CD8-positive, alpha-beta memory T cell (primary cell): ENCODE results near the gene SECISBP2L. TPM values are rescaled to one million over a fixed set of nuclear protein-coding genes. Genes with fewer than 3 reads are reported as not detected.

Experiments
- CTCF ChIA-PET: fragments of 350-600 bp; sonication (Branson Sonifier 250); formaldehyde crosslinking; loops from one replicate; lab custom pipeline; 2021; ENCODE audit warnings: antibody characterized with exemption; lab: Charles Lee
- POLR2A ChIA-PET: fragments of 350-600 bp; sonication (Branson Sonifier 250); formaldehyde crosslinking; loops from one replicate; lab custom pipeline; 2021; ENCODE audit warnings: antibody characterized with exemption; lab: Charles Lee
- DNase-seq, 5 donors: peaks; one replicate each; pipeline versions ENCODE4 v3.0.0 to v3.0.0-alpha.2; 2020 to 2022; ENCODE audit warnings: mixed read lengths in 1 of 5
- H3K27ac ChIP-seq: one replicate; pipeline ENCODE4 v1.7.0; 2013; ENCODE audit warnings: low read depth, mild to moderate bottlenecking, low read length, moderate library complexity
- H3K27me3 ChIP-seq: 2 replicates; pipeline ENCODE4 v1.7.0; 2013; ENCODE audit warnings: low read length, mild to moderate bottlenecking; ENCODE audit not compliant: insufficient read depth, poor library complexity, severe bottlenecking
- H3K36me3 ChIP-seq: 2 replicates; pipeline ENCODE4 v1.7.0; 2013; ENCODE audit warnings: mild to moderate bottlenecking, low read length, moderate library complexity; ENCODE audit not compliant: insufficient read depth
- H3K4me1 ChIP-seq: 2 replicates; pipeline ENCODE4 v1.7.0; 2013; ENCODE audit warnings: mild to moderate bottlenecking, low read length, moderate library complexity; ENCODE audit not compliant: insufficient read depth
- H3K4me3 ChIP-seq: 2 replicates; pipeline ENCODE4 v1.7.0; 2013; ENCODE audit warnings: mild to moderate bottlenecking, low read length
- H3K9me3 ChIP-seq: 2 replicates; pipeline ENCODE4 v1.7.0; 2013; ENCODE audit warnings: mild to moderate bottlenecking, low read length
- H3K27ac Mint-ChIP-seq, 8 donors: one replicate each; pipeline ENCODE4 v1.8.0; 2020 to 2021; ENCODE audit warnings: mixed read lengths in 8 of 8, mild to moderate bottlenecking in 6 of 8, inconsistent platforms in 3 of 8, moderate library complexity in 3 of 8
- H3K27me3 Mint-ChIP-seq, 2 donors: one replicate each; pipeline ENCODE4 v1.8.0; 2020 to 2021; ENCODE audit warnings: mixed read lengths in 2 of 2, mild to moderate bottlenecking in 1 of 2, moderate library complexity in 1 of 2
- H3K36me3 Mint-ChIP-seq, 3 donors: one replicate each; pipeline ENCODE4 v1.8.0; 2020 to 2021; ENCODE audit warnings: mixed read lengths in 3 of 3, inconsistent platforms in 1 of 3, mild to moderate bottlenecking in 1 of 3
- H3K4me1 Mint-ChIP-seq, 3 donors: one replicate each; pipeline ENCODE4 v1.8.0; 2020 to 2021; ENCODE audit warnings: mixed read lengths in 3 of 3, inconsistent platforms in 1 of 3, mild to moderate bottlenecking in 1 of 3
- H3K4me3 Mint-ChIP-seq, 7 donors: one replicate each; pipeline ENCODE4 v1.8.0; 2020 to 2021; ENCODE audit warnings: mixed read lengths in 7 of 7, mild to moderate bottlenecking in 6 of 7, moderate library complexity in 4 of 7, inconsistent platforms in 2 of 7
- H3K9me3 Mint-ChIP-seq, 5 donors: one replicate each; pipeline ENCODE4 v1.8.0; 2020 to 2022; ENCODE audit warnings: mixed read lengths in 5 of 5, mild to moderate bottlenecking in 3 of 5, moderate library complexity in 2 of 5, inconsistent platforms in 1 of 5
- polyA plus RNA-seq: library from polyadenylated mRNA; unstranded; fragments of 300-500 nt; fragmentation: Illumina TruSeq; gene quantifications from one replicate; pipeline ENCODE4 v1.2.3, GENCODE V29; 2021
- total RNA-seq, 2 experiments: library from RNA; stranded (reverse); gene quantifications; one replicate each; pipeline ENCODE4 v1.2.3, GENCODE V29; 2021

The SECISBP2L gene
- total and polyA plus RNA-seq, 3 experiments from 2014 or later = 24.7 to 28.1 (median 27.2) TPM

GRCh38 chr15:48985516-48985915 is 60.7 kb downstream of the SECISBP2L start:
- POLR2A ChIA-PET = interaction anchor here (0.7 kb wide), 1 partner anchor 1778 kb away, joined by 5 read pairs; no protein-coding TSS in a partner anchor
- Histone ChIP-seq H3K36me3 (no peaks in the 10 kb centered on the region), H3K4me3 (no peak overlapping the region), H3K9me3 (no peaks in the 10 kb centered on the region), H3K4me1 (no peaks in the 10 kb centered on the region), H3K27ac (no peak overlapping the region), H3K27me3 (no peaks in the 10 kb centered on the region)
- Mint-ChIP-seq H3K27me3 (peaks cover 3 to 10% of the 10 kb centered on the region in 2 donors), H3K9me3 (no peaks in the 10 kb centered on the region), H3K27ac (no peak overlapping the region), H3K4me1 (no peaks in the 10 kb centered on the region), H3K36me3 (peaks cover 3 to 14% (median 7%) of the 10 kb centered on the region in 3 donors), H3K4me3 (no peak overlapping the region)
- CTCF ChIA-PET = interaction anchor here (1.8 kb wide), 2 partner anchors 10 to 13 kb away, joined by 5 to 11 read pairs; no protein-coding TSS in a partner anchor
- DNase-seq = no peak

GRCh38 chr15:48984811-48985352 is 61.4 kb downstream of the SECISBP2L start:
- Mint-ChIP-seq H3K27me3 (peaks cover 3 to 14% of the 10 kb centered on the region in 2 donors), H3K27ac (peak overlapping the region in 2 of 8 donors; percentile 19 to 54), H3K4me3 (no peak overlapping the region), H3K4me1 (no peaks in the 10 kb centered on the region), H3K36me3 (peaks cover 0 to 8% (median 3%) of the 10 kb centered on the region in 3 donors), H3K9me3 (no peaks in the 10 kb centered on the region)
- ChIA-PET POLR2A (interaction anchor here (0.7 kb wide), 1 partner anchor 1779 kb away, joined by 5 read pairs; no protein-coding TSS in a partner anchor), CTCF (interaction anchor here (1.8 kb wide), 2 partner anchors 9 to 12 kb away, joined by 5 to 11 read pairs; no protein-coding TSS in a partner anchor)
- Histone ChIP-seq H3K4me1 (no peaks in the 10 kb centered on the region), H3K9me3 (no peaks in the 10 kb centered on the region), H3K4me3 (no peak overlapping the region), H3K27ac (no peak overlapping the region), H3K27me3 (no peaks in the 10 kb centered on the region), H3K36me3 (no peaks in the 10 kb centered on the region)
- no peak for DNase-seq

- H3K4me3 ChIP-seq = no peak overlapping the region
- H3K27me3 ChIP-seq = no peaks in the 10 kb centered on the region
- H3K4me1 ChIP-seq = no peaks in the 10 kb centered on the region
- H3K9me3 ChIP-seq = no peaks in the 10 kb centered on the region
- Mint-ChIP-seq H3K36me3 (peaks cover 0 to 6% (median 3%) of the 10 kb centered on the region in 3 donors), H3K9me3 (no peaks in the 10 kb centered on the region), H3K4me3 (no peak overlapping the region), H3K4me1 (no peaks in the 10 kb centered on the region), H3K27ac (no peak overlapping the region), H3K27me3 (peaks cover 3 to 19% of the 10 kb centered on the region in 2 donors)
- H3K27ac ChIP-seq = no peak overlapping the region
- ChIA-PET POLR2A (no interaction called here), CTCF (interaction anchor here (1.8 kb wide), 2 partner anchors 9 to 11 kb away, joined by 5 to 11 read pairs; no protein-coding TSS in a partner anchor)
- DNase-seq = no peak
- H3K36me3 ChIP-seq = no peaks in the 10 kb centered on the region
Observed at GRCh38 chr15:48984021-48984710, 62.1 kb downstream of the SECISBP2L start.

DNA sequence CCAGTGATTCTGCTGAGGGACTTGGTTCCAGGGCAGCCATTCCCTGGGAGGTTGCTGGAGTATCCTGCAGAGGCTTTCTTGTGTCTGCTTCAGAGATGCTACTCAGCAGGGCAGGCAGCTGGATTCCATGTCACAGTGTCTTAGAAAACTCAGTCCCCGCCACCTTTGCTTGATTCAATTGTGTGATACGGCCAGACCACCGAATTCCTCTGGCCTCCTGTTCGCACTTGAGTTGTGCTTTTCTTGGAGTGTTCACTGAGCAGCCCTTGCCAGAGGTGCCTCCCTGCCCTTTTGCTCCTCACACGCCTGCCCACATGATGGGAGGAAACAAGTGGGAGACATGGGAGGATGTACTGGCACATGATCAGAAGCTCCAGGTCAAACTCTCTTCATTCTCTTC is 62.9 kb downstream of the SECISBP2L start:
- POLR2A ChIA-PET = no interaction called here
- Mint-ChIP-seq H3K4me3 (no peak overlapping the region), H3K4me1 (no peaks in the 10 kb centered on the region), H3K9me3 (no peaks in the 10 kb centered on the region), H3K27me3 (peaks cover 9 to 24% of the 10 kb centered on the region in 2 donors), H3K27ac (no peak overlapping the region), H3K36me3 (peaks cover 0 to 4% (median 3%) of the 10 kb centered on the region in 3 donors)
- Histone ChIP-seq H3K27me3 (no peaks in the 10 kb centered on the region), H3K9me3 (no peaks in the 10 kb centered on the region), H3K27ac (no peak overlapping the region), H3K36me3 (no peaks in the 10 kb centered on the region), H3K4me1 (no peaks in the 10 kb centered on the region), H3K4me3 (no peak overlapping the region)
- DNase-seq = no peak
- CTCF ChIA-PET = no interaction called here

DNA sequence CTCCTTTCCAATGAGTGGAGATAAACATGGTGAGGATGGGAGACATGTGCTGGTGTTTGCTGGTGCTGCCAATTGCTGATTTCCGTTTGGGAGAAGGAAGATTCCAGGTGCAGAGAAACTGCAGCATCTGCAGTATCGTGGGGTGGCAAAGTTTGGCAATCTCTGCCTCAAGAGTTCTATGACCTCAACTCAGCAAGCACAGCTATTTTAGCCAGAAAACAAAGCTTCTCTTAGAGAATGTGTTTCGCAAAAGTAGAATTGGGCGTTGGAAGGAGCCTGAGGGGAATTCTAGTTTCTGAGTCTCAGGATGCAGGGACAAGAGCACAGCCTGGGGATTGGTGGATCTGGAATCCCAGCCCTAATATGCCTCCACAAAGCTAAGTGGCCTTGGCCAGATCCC is 64.3 kb downstream of the SECISBP2L start:
- no peaks in the 10 kb centered on the region for H3K9me3 Mint-ChIP-seq
- no peak overlapping the region for H3K27ac Mint-ChIP-seq
- no peaks in the 10 kb centered on the region for H3K4me1 Mint-ChIP-seq
- POLR2A ChIA-PET = no interaction called here
- no peak for DNase-seq
- Histone ChIP-seq H3K4me1 (no peaks in the 10 kb centered on the region), H3K36me3 (no peaks in the 10 kb centered on the region), H3K9me3 (no peaks in the 10 kb centered on the region), H3K27me3 (no peaks in the 10 kb centered on the region), H3K4me3 (no peak overlapping the region), H3K27ac (no peak overlapping the region)
- peaks cover 9 to 29% of the 10 kb centered on the region in 2 donors for H3K27me3 Mint-ChIP-seq
- no peak overlapping the region for H3K4me3 Mint-ChIP-seq
- peaks cover 0 to 3% (median 0%) of the 10 kb centered on the region in 3 donors for H3K36me3 Mint-ChIP-seq
- CTCF ChIA-PET = no interaction called here

DNA sequence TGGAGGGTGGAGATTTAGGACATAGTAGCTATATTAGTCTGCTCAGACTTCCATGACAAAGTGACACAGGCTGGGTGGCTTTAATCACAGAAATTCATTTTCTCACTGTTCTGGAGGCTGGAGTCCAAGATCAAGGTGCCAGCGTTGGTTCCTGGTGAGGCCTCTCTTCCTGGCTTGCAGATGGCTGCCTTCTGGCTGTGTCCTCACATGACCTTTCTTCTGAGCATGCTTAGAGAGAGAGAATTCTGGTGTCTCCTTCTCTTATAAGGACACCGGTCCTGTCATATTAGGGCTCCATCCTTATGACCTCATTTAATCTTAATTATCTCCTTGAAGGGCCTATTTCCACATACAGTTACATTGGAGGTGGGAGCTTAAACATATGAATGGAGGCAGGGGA is 67.6 kb downstream of the SECISBP2L start:
- Mint-ChIP-seq H3K27me3 (peaks cover 20 to 42% of the 10 kb centered on the region in 2 donors), H3K27ac (peak overlapping the region in 1 of 8 donors; percentile 61), H3K4me3 (no peak overlapping the region), H3K36me3 (peaks cover 0 to 3% (median 0%) of the 10 kb centered on the region in 3 donors), H3K9me3 (no peaks in the 10 kb centered on the region), H3K4me1 (peaks cover 1 to 5% (median 4%) of the 10 kb centered on the region in 3 donors)
- DNase-seq = no peak
- Histone ChIP-seq H3K27ac (no peak overlapping the region), H3K4me3 (no peak overlapping the region), H3K9me3 (no peaks in the 10 kb centered on the region), H3K36me3 (no peaks in the 10 kb centered on the region), H3K4me1 (peaks cover 3% of the 10 kb centered on the region), H3K27me3 (peaks cover 8% of the 10 kb centered on the region)
- CTCF ChIA-PET = no interaction called here
- POLR2A ChIA-PET = no interaction called here

DNA sequence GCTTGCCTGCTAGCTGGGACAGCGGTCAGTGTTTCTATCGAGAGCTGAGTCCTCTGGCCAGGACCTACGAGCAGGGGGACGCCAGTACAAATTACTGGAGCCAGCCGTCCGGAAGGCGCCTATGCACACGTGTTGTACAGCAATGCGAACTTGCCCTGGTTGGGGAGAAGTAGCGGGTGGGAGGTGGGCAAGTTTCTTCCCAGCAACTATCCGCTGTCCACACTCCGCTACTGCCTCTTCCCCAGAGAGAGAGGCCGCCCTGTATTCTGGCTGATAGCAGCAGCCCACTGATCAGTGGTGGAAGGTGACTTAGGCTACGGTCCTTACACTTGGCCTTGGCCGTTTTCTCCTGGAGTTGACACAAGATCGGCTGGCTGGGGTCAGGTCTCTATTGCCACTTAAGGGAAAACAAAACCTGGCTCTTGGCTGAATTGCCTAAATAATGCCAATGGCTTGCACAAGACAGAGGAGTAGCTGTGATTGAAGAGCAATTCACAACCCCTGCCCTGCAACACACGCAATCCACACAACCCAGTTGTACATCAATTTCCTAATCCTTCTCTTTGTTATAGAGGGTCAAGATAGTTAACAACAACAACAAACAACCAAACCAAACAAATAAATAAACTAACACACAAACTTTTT is 69.7 kb downstream of the SECISBP2L start:
- peaks cover 1 to 5% (median 4%) of the 10 kb centered on the region in 3 donors for H3K4me1 Mint-ChIP-seq
- no peak overlapping the region for H3K4me3 ChIP-seq
- peak overlapping the region; percentile 5 to 82 (median 44) for H3K4me3 Mint-ChIP-seq
- H3K27me3 ChIP-seq = peaks cover 8% of the 10 kb centered on the region
- no peaks in the 10 kb centered on the region for H3K9me3 ChIP-seq
- H3K27ac Mint-ChIP-seq = no peak overlapping the region
- H3K27me3 Mint-ChIP-seq = peaks cover 20 to 43% of the 10 kb centered on the region in 2 donors
- peaks cover 3% of the 10 kb centered on the region for H3K4me1 ChIP-seq
- POLR2A ChIA-PET = interaction anchor here (1.8 kb wide), 1 partner anchor 12 kb away, joined by 4 read pairs; no protein-coding TSS in a partner anchor
- CTCF ChIA-PET = interaction anchor here (1.3 to 2.8 kb wide), 7 partner anchors 10 to 115 kb away, joined by 3 to 27 read pairs (median 9); partner anchors contain the start of gene EID1
- no peaks in the 10 kb centered on the region for H3K36me3 ChIP-seq
- H3K27ac ChIP-seq = no peak overlapping the region
- no peaks in the 10 kb centered on the region for H3K36me3 Mint-ChIP-seq
- H3K9me3 Mint-ChIP-seq = no peaks in the 10 kb centered on the region
- no peak for DNase-seq
